ENCODE measurements around the gene DUOXA1. TPM values are rescaled to one million over a fixed set of nuclear protein-coding genes. Genes with fewer than 3 reads are reported as not detected.

Gene DUOXA1
- total RNA-seq, 4 donors from 2014 or later, result 0.44 to 1.1 (median 0.51) TPM; not detected in 1

GRCh38 chr15:45150481-45150880 is 20.8 kb upstream of the DUOXA1 start:
- TF ChIP-seq CTCF (IDR thresholded peaks at IDR 0.05; ENCODE audit: low read depth), result no peak

- no peak for TF ChIP-seq CTCF (IDR thresholded peaks at IDR 0.05; ENCODE audit: low read depth)
These were observed 19.4 kb upstream of the DUOXA1 start for GRCh38 chr15:45149060-45149459.

- no peak for TF ChIP-seq CTCF (IDR thresholded peaks at IDR 0.05; ENCODE audit: low read depth)
These were observed 18.7 kb upstream of the DUOXA1 start for GRCh38 chr15:45148076-45149059.

GRCh38 chr15:45147606-45148005 is 17.9 kb upstream of the DUOXA1 start:
- TF ChIP-seq CTCF (IDR thresholded peaks at IDR 0.05; ENCODE audit: low read depth), result no peak

- no peak for TF ChIP-seq CTCF (IDR thresholded peaks at IDR 0.05; ENCODE audit: low read depth)
These were observed 16.7 kb upstream of the DUOXA1 start for GRCh38 chr15:45146405-45146804.

GRCh38 chr15:45144775-45145174 is 15.1 kb upstream of the DUOXA1 start:
- TF ChIP-seq CTCF (IDR thresholded peaks at IDR 0.05; ENCODE audit: low read depth), result no peak

- TF ChIP-seq CTCF (IDR thresholded peaks at IDR 0.05; ENCODE audit: low read depth), result no peak
These were observed 14.3 kb upstream of the DUOXA1 start for GRCh38 chr15:45143946-45144345.
